ENCODE measurements around the gene NLRP3. TPM values are rescaled to one million over a fixed set of nuclear protein-coding genes. Genes with fewer than 3 reads are reported as not detected.

Gene NLRP3
- total RNA-seq, 4 donors from 2014 or later = 0.57 to 2.3 (median 1.8) TPM

GRCh38 chr1:247452447-247453039 lies 36.6 kb downstream of the NLRP3 start:
- no peaks in the 10 kb centered on the region for H3K36me3 ChIP-seq
- 61 to 76% methylated on average over 9 to 12 of the region's 12 CpGs for WGBS, 2 donors
- H3K27ac ChIP-seq = no peak overlapping the region
- no peak for TF ChIP-seq POLR2A (IDR thresholded peaks at IDR 0.05)
- no peaks in the 10 kb centered on the region for H3K9me3 ChIP-seq
- peaks cover 0 to 5% (median 0%) of the 10 kb centered on the region in 4 donors for H3K27me3 ChIP-seq
- DNase-seq = no peak
- H3K4me3 ChIP-seq = no peak overlapping the region
- peaks cover 0 to 6% (median 0%) of the 10 kb centered on the region in 3 donors for H3K4me1 ChIP-seq
- intact Hi-C loops (cut with DNase I) = no loop called here

GRCh38 chr1:247453245-247453644 lies 37.3 kb downstream of the NLRP3 start:
- Histone ChIP-seq H3K27ac (no peak overlapping the region), H3K9me3 (no peaks in the 10 kb centered on the region), H3K4me3 (no peak overlapping the region), H3K4me1 (peaks cover 0 to 6% (median 0%) of the 10 kb centered on the region in 3 donors), H3K27me3 (peaks cover 0 to 5% (median 0%) of the 10 kb centered on the region in 4 donors), H3K36me3 (no peaks in the 10 kb centered on the region)
- intact Hi-C loops (cut with DNase I) = no loop called here
- WGBS, 2 donors = 21 to 36% methylated on average over 4 of the region's 4 CpGs
- DNase-seq = no peak
- TF ChIP-seq POLR2A (IDR thresholded peaks at IDR 0.05) = no peak
- TF ChIP-seq CTCF (IDR thresholded peaks at IDR 0.05) = no peak

- 76 to 81% methylated on average over 11 of the region's 11 CpGs for WGBS, 2 donors
- intact Hi-C loops (cut with DNase I) = no loop called here
- DNase-seq = no peak
- Histone ChIP-seq H3K4me1 (no peaks in the 10 kb centered on the region), H3K36me3 (no peaks in the 10 kb centered on the region), H3K27ac (no peak overlapping the region), H3K27me3 (peaks cover 0 to 5% (median 0%) of the 10 kb centered on the region in 4 donors), H3K4me3 (no peak overlapping the region), H3K9me3 (no peaks in the 10 kb centered on the region)
- TF ChIP-seq POLR2A (IDR thresholded peaks at IDR 0.05) = no peak
- TF ChIP-seq CTCF (IDR thresholded peaks at IDR 0.05) = no peak
These were observed 38.0 kb downstream of the NLRP3 start for GRCh38 chr1:247453997-247454396.

- Histone ChIP-seq H3K27ac (no peak overlapping the region), H3K4me1 (no peaks in the 10 kb centered on the region), H3K36me3 (no peaks in the 10 kb centered on the region), H3K27me3 (peaks cover 0 to 5% (median 0%) of the 10 kb centered on the region in 4 donors), H3K9me3 (no peaks in the 10 kb centered on the region), H3K4me3 (no peak overlapping the region)
- TF ChIP-seq CTCF (IDR thresholded peaks at IDR 0.05) (no peak), POLR2A (IDR thresholded peaks at IDR 0.05) (no peak)
- DNase-seq = no peak
- WGBS, 2 donors = 43 to 46% methylated on average over 4 of the region's 4 CpGs
- intact Hi-C loops (cut with DNase I) = no loop called here
These were observed 40.0 kb downstream of the NLRP3 start for GRCh38 chr1:247456021-247456420.

GRCh38 chr1:247456914-247457639 lies 41.1 kb downstream of the NLRP3 start:
- TF ChIP-seq CTCF (IDR thresholded peaks at IDR 0.05) = no peak
- no peak for TF ChIP-seq POLR2A (IDR thresholded peaks at IDR 0.05)
- no peak for DNase-seq

More at GRCh38 chr1:247456914-247457639, 41.1 kb downstream of the NLRP3 start:
- H3K36me3 ChIP-seq = no peaks in the 10 kb centered on the region
- no peaks in the 10 kb centered on the region for H3K9me3 ChIP-seq
- H3K27me3 ChIP-seq = peaks cover 0 to 5% (median 0%) of the 10 kb centered on the region in 4 donors
- intact Hi-C loops (cut with DNase I) = no loop called here
- H3K4me1 ChIP-seq = no peaks in the 10 kb centered on the region
- 66 to 73% methylated on average over 12 to 15 of the region's 16 CpGs for WGBS, 2 donors
- H3K4me3 ChIP-seq = no peak overlapping the region
- no peak overlapping the region for H3K27ac ChIP-seq

Data from esophagus squamous epithelium (tissue), 5 donors.